Activated CD4-positive, alpha-beta memory T cell treated with anti-CD3 and anti-CD28 coated beads, Interleukin-2, amount 10 ng/mL, durations not matched to agents 7 days and 5 days (primary cell): ENCODE data around the gene CAPN14. TPM values are rescaled to one million over a fixed set of nuclear protein-coding genes. Genes with fewer than 3 reads are reported as not detected.

Experiments
- CTCF ChIA-PET: fragments of 350-600 bp; sonication (Branson Sonifier 250); formaldehyde crosslinking; loops from one replicate; lab custom pipeline; 2021; ENCODE audit warnings: antibody characterized with exemption, inconsistent platforms; lab: Charles Lee
- POLR2A ChIA-PET: fragments of 350-600 bp; sonication (Branson Sonifier 250); formaldehyde crosslinking; loops from one replicate; lab custom pipeline; 2021; ENCODE audit warnings: antibody characterized with exemption; lab: Charles Lee
- DNase-seq: peaks from one replicate; pipeline ENCODE4 v3.0.0-alpha.2; 2020
- H3K27ac Mint-ChIP-seq: one replicate; pipeline ENCODE4 v1.8.0; 2021; ENCODE audit warnings: mild to moderate bottlenecking, mixed read lengths
- H3K27me3 Mint-ChIP-seq: one replicate; pipeline ENCODE4 v1.8.0; 2021; ENCODE audit warnings: mixed read lengths
- H3K36me3 Mint-ChIP-seq: one replicate; pipeline ENCODE4 v1.8.0; 2021; ENCODE audit warnings: low read depth, mixed read lengths
- H3K4me1 Mint-ChIP-seq: one replicate; pipeline ENCODE4 v1.8.0; 2021; ENCODE audit warnings: mixed read lengths
- H3K4me3 Mint-ChIP-seq: one replicate; pipeline ENCODE4 v1.8.0; 2021; ENCODE audit warnings: mild to moderate bottlenecking, mixed read lengths
- H3K9me3 Mint-ChIP-seq: one replicate; pipeline ENCODE4 v1.8.0; 2021; ENCODE audit warnings: mixed read lengths
- total RNA-seq, 2 experiments: library from RNA; stranded (reverse); gene quantifications; one replicate each; pipeline ENCODE4 v1.2.3, GENCODE V29; 2021

The CAPN14 gene
- total RNA-seq, 2 experiments from 2014 or later, result 0.35 TPM

- CTCF ChIA-PET, result no interaction called here
- POLR2A ChIA-PET, result no interaction called here
- Mint-ChIP-seq H3K4me1 (peaks cover 9% of the 10 kb centered on the region), H3K36me3 (no peaks in the 10 kb centered on the region), H3K27me3 (peaks cover 62% of the 10 kb centered on the region), H3K9me3 (no peaks in the 10 kb centered on the region), H3K4me3 (no peak overlapping the region), H3K27ac (no peak overlapping the region)
- DNase-seq, result no peak
Measured at GRCh38 chr2:31136732-31137131, 80.6 kb downstream of the CAPN14 start.

GRCh38 chr2:31136000-31136399 is 81.3 kb downstream of the CAPN14 start:
- H3K27me3 Mint-ChIP-seq, result peaks cover 58% of the 10 kb centered on the region

GRCh38 chr2:31134480-31134879 is 82.8 kb downstream of the CAPN14 start:
- CTCF ChIA-PET, result no interaction called here
- H3K27me3 Mint-ChIP-seq, result peaks cover 50% of the 10 kb centered on the region
- H3K4me1 Mint-ChIP-seq, result peaks cover 9% of the 10 kb centered on the region
- POLR2A ChIA-PET, result no interaction called here
- H3K9me3 Mint-ChIP-seq, result no peaks in the 10 kb centered on the region
- no peak for DNase-seq
- no peaks in the 10 kb centered on the region for H3K36me3 Mint-ChIP-seq
- H3K4me3 Mint-ChIP-seq, result no peak overlapping the region
- H3K27ac Mint-ChIP-seq, result no peak overlapping the region

More at GRCh38 chr2:31136000-31136399, 81.3 kb downstream of the CAPN14 start:
- Mint-ChIP-seq H3K27ac (no peak overlapping the region), H3K4me3 (no peak overlapping the region), H3K4me1 (peaks cover 9% of the 10 kb centered on the region), H3K36me3 (no peaks in the 10 kb centered on the region), H3K9me3 (no peaks in the 10 kb centered on the region)
- POLR2A ChIA-PET, result no interaction called here
- no peak for DNase-seq
- CTCF ChIA-PET, result no interaction called here

DNA sequence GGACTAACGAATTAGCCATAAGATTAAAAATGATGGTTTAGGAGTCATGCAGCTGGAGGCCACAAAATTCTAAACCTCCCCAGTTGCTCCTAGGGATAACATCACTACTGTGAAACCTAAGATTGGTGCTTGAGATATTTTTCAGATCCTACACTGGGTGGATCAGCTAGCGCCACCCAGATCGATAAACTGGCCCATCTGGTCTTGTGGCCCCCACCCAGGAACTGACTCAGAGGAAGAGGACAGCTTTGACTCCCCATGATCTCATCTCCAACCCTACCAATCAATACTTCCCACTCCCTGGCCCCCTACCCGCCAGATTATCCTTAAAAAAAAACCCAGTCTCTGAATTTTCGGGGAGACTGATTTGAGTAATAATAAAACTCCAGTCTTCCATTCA is 84.5 kb downstream of the CAPN14 start:
- DNase-seq, result no peak
- POLR2A ChIA-PET, result no interaction called here
- peaks cover 46% of the 10 kb centered on the region for H3K27me3 Mint-ChIP-seq
- CTCF ChIA-PET, result no interaction called here
- no peak overlapping the region for H3K27ac Mint-ChIP-seq
- H3K9me3 Mint-ChIP-seq, result no peaks in the 10 kb centered on the region
- no peak overlapping the region for H3K4me3 Mint-ChIP-seq
- H3K36me3 Mint-ChIP-seq, result no peaks in the 10 kb centered on the region
- peaks cover 8% of the 10 kb centered on the region for H3K4me1 Mint-ChIP-seq

DNA sequence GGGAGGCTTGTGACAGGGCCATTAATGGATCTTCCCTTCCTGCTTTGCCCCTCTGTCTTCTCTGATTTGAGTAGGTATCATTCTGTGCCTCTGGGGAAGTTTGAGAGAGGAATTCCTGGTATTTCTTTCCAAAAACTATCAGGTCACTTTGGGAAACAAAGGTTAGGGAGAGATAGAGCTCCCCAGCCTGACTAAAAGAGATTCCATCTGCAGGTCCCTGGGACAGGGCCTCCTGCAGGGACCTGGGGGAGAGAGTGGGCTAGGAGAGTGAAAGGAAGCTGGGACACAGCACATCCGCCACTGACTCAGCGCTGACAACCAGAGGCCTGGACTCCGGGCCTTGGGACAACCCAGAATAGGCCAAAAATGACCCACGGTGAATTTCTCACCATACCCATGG is 85.4 kb downstream of the CAPN14 start:
- Mint-ChIP-seq H3K4me3 (no peak overlapping the region), H3K4me1 (peaks cover 3% of the 10 kb centered on the region), H3K27ac (no peak overlapping the region), H3K9me3 (no peaks in the 10 kb centered on the region), H3K27me3 (peaks cover 47% of the 10 kb centered on the region), H3K36me3 (no peaks in the 10 kb centered on the region)
- CTCF ChIA-PET, result no interaction called here
- POLR2A ChIA-PET, result no interaction called here
- DNase-seq, result no peak

- Mint-ChIP-seq H3K4me3 (no peak overlapping the region), H3K9me3 (no peaks in the 10 kb centered on the region), H3K36me3 (no peaks in the 10 kb centered on the region), H3K27ac (no peak overlapping the region), H3K4me1 (no peaks in the 10 kb centered on the region), H3K27me3 (peaks cover 36% of the 10 kb centered on the region)
- ChIA-PET CTCF (no interaction called here), POLR2A (no interaction called here)
- DNase-seq, result no peak
Measured at GRCh38 chr2:31129375-31130171, 87.7 kb downstream of the CAPN14 start.

GRCh38 chr2:31127931-31128330 is 89.4 kb downstream of the CAPN14 start:
- ChIA-PET POLR2A (no interaction called here), CTCF (no interaction called here)
- no peaks in the 10 kb centered on the region for H3K4me1 Mint-ChIP-seq
- no peak overlapping the region for H3K4me3 Mint-ChIP-seq
- peaks cover 32% of the 10 kb centered on the region for H3K27me3 Mint-ChIP-seq
- H3K27ac Mint-ChIP-seq, result no peak overlapping the region
- DNase-seq, result no peak
- no peaks in the 10 kb centered on the region for H3K36me3 Mint-ChIP-seq
- H3K9me3 Mint-ChIP-seq, result no peaks in the 10 kb centered on the region

DNA sequence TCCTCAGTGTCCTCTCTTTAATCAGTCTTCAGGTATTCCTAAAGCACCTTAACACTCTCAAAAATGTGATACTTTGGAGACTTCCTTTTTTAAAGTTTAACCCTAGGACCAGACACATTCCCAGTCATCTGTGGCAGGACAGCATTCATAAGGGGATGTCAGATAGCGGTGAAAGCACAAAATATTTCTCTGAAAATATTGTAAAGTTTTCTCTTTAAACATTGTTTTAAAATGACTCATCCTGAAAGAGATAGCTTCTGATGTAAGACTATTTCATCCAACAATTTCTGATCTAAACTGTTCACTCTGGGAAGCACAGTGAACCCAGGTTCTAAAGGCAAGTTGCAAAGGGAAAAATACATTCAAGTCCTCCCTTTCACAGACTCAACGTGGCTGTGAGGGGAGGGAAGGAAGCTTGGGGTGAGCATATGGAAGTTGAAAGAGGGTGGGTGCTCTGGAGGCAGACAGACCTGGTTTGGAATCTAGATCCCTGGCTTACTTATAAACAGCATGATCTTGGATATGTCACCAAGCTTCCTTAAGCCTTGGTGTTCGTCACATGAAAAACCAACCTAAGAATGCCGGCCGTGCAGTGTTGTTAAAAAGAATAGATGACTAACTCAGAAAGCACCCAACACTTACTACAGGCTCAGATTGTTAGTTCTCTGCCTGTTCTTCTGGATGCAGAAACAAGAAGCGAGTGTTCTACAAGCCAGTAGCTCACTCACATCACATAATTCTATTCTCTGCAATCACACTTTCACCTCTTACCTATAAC is 91.2 kb downstream of the CAPN14 start:
- Mint-ChIP-seq H3K4me1 (no peaks in the 10 kb centered on the region), H3K36me3 (no peaks in the 10 kb centered on the region), H3K4me3 (no peak overlapping the region), H3K27ac (no peak overlapping the region), H3K9me3 (no peaks in the 10 kb centered on the region), H3K27me3 (peaks cover 32% of the 10 kb centered on the region)
- ChIA-PET POLR2A (no interaction called here), CTCF (no interaction called here)
- no peak for DNase-seq

GRCh38 chr2:31124904-31125303 is 92.4 kb downstream of the CAPN14 start:
- Mint-ChIP-seq H3K27ac (no peak overlapping the region), H3K36me3 (no peaks in the 10 kb centered on the region), H3K9me3 (no peaks in the 10 kb centered on the region), H3K4me3 (no peak overlapping the region), H3K27me3 (peaks cover 35% of the 10 kb centered on the region), H3K4me1 (no peaks in the 10 kb centered on the region)
- CTCF ChIA-PET, result no interaction called here
- no peak for DNase-seq
- POLR2A ChIA-PET, result no interaction called here

Other genes with a start within 250 kb of the CAPN14 start
- not detected for gene GALNT14, start 79.1 kb downstream of the CAPN14 start, total RNA-seq
- 1 to 10 TPM in 1 of 2 experiments, under 1 TPM in 1; 0.86 to 1.1 TPM for gene EHD3, start 16.6 kb upstream of the CAPN14 start, total RNA-seq
- 1 to 10 TPM in 1 of 2 experiments, under 1 TPM in 1; 0.63 to 1.6 TPM for gene XDH, start 197.2 kb upstream of the CAPN14 start, total RNA-seq